OCI-LY1 (cell line): ENCODE measurements around the gene ELP2.

Experiments used
- EZH2 ChIP-seq: fragments of 200-600 bp; sonication (generic), shearing (Covaris generic); IDR thresholded peaks from 2 replicates; pipeline ENCODE4 v1.8.0; 2017; ENCODE audit warnings: borderline replicate concordance, mixed run types, mild to moderate bottlenecking, antibody characterized with exemption, low read length, moderate library complexity, mixed read lengths
- TF ChIP-seq, protein P1 (sequence below): fragments of 200-600 bp; sonication (generic), shearing (Covaris generic); IDR thresholded peaks from 2 replicates; pipeline ENCODE4 v1.5.1; 2017; ENCODE audit warnings: mild to moderate bottlenecking, antibody characterized with exemption, low read length, moderate library complexity, mixed read lengths

DNA sequence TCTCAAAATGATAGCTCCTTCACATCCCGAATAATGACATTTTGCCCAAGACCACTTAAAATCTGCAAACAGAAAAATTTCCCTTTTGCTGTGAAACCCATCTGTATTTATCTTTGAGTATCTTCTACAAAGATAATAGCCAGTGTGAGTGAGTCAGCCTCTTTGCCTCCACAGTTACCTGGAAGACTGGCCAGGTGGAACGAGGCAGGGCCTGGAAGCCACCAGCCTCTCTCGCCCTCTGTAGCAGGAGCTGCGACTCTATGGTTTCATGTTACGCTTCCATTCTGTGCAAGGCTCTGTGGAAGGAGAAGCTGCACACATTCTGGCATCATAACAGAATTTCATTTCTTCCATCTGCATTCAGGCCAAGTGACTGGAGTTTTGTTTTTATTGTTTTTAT lies 9.5 kb downstream of the ELP2 start:
- no peak for TF ChIP-seq EZH2
- TF ChIP-seq, protein P1, sequence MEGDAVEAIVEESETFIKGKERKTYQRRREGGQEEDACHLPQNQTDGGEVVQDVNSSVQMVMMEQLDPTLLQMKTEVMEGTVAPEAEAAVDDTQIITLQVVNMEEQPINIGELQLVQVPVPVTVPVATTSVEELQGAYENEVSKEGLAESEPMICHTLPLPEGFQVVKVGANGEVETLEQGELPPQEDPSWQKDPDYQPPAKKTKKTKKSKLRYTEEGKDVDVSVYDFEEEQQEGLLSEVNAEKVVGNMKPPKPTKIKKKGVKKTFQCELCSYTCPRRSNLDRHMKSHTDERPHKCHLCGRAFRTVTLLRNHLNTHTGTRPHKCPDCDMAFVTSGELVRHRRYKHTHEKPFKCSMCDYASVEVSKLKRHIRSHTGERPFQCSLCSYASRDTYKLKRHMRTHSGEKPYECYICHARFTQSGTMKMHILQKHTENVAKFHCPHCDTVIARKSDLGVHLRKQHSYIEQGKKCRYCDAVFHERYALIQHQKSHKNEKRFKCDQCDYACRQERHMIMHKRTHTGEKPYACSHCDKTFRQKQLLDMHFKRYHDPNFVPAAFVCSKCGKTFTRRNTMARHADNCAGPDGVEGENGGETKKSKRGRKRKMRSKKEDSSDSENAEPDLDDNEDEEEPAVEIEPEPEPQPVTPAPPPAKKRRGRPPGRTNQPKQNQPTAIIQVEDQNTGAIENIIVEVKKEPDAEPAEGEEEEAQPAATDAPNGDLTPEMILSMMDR: no peak
